GM18909 (cell line): ENCODE results near the gene TBCB.
"Not testable (repeated sequence)": the region's sequence is repeated elsewhere in the genome, so short reads cannot be mapped to it uniquely, and the experiment has no call there.

Experiments
- ATAC-seq: cut with Tn5 transposase; IDR thresholded peaks from one replicate; pipeline ENCODE4 v1.9.1; 2021; ENCODE audit warnings: mild to moderate bottlenecking; ENCODE audit not compliant: unreplicated experiment, poor library complexity

The TBCB gene

GRCh38 chr19:36160821-36161596, 45.7 kb downstream of the TBCB start:
- ATAC-seq, result no peak

GRCh38 chr19:36163813-36164212, 48.5 kb downstream of the TBCB start:
- no peak for ATAC-seq

GRCh38 chr19:36169084-36169760, 54.0 kb downstream of the TBCB start:
- ATAC-seq, result no peak

- ATAC-seq, result no peak
Observed at GRCh38 chr19:36172852-36173251, 57.6 kb downstream of the TBCB start.

- ATAC-seq, result not testable (repeated sequence)
Observed at GRCh38 chr19:36173846-36174245, 58.6 kb downstream of the TBCB start.
